Skeletal muscle satellite cell (primary cell): ENCODE data around the gene SECISBP2L.

Experiments
- H3K27me3 ChIP-seq: 2 replicates; pipeline ENCODE4 v1.7.0; 2013; ENCODE audit warnings: low read length; ENCODE audit not compliant: control insufficient read depth, insufficient read depth
- H3K36me3 ChIP-seq: 2 replicates; pipeline ENCODE4 v1.7.0; 2013; ENCODE audit warnings: mild to moderate bottlenecking, control low read depth, low read length; ENCODE audit not compliant: insufficient read depth
- H3K4me1 ChIP-seq: 2 replicates; pipeline ENCODE4 v1.7.0; 2013; ENCODE audit warnings: low read length; ENCODE audit not compliant: control insufficient read depth, insufficient read depth
- H3K4me2 ChIP-seq: 2 replicates; pipeline ENCODE4 v1.7.0; 2013; ENCODE audit warnings: mild to moderate bottlenecking, low read length
- H3K4me3 ChIP-seq: 2 replicates; pipeline ENCODE4 v1.7.0; 2013; ENCODE audit warnings: low read length
- H3K9ac ChIP-seq: 2 replicates; pipeline ENCODE4 v1.7.0; 2013; ENCODE audit warnings: mild to moderate bottlenecking, low read depth, low read length, moderate library complexity
- H3K9me3 ChIP-seq: replicated peaks from 2 replicates; pipeline ENCODE4 v1.7.0; 2013; ENCODE audit warnings: mild to moderate bottlenecking, control low read depth, low read length

The SECISBP2L gene

GRCh38 chr15:49032601-49033145 is 13.6 kb downstream of the SECISBP2L start:
- Histone ChIP-seq H3K9ac (no peak overlapping the region), H3K9me3 (no peaks in the 10 kb centered on the region), H3K27me3 (no peaks in the 10 kb centered on the region), H3K4me3 (no peak overlapping the region), H3K4me1 (peaks cover 17% of the 10 kb centered on the region), H3K4me2 (no peak overlapping the region), H3K36me3 (peaks cover 23% of the 10 kb centered on the region)

- Histone ChIP-seq H3K4me3 (no peak overlapping the region), H3K9me3 (no peaks in the 10 kb centered on the region), H3K27me3 (no peaks in the 10 kb centered on the region), H3K4me1 (peaks cover 10% of the 10 kb centered on the region), H3K36me3 (peaks cover 23% of the 10 kb centered on the region), H3K9ac (no peak overlapping the region), H3K4me2 (no peak overlapping the region)
Observed at GRCh38 chr15:49031804-49032203, 14.4 kb downstream of the SECISBP2L start.

- H3K4me2 ChIP-seq, result no peak overlapping the region
- H3K36me3 ChIP-seq, result peaks cover 28% of the 10 kb centered on the region
- no peaks in the 10 kb centered on the region for H3K4me1 ChIP-seq
- H3K9ac ChIP-seq, result no peak overlapping the region
- H3K9me3 ChIP-seq, result no peaks in the 10 kb centered on the region
- no peak overlapping the region for H3K4me3 ChIP-seq
- H3K27me3 ChIP-seq, result no peaks in the 10 kb centered on the region
Observed at GRCh38 chr15:49026700-49027099, 19.5 kb downstream of the SECISBP2L start.

GRCh38 chr15:49024840-49025239 is 21.4 kb downstream of the SECISBP2L start:
- no peak overlapping the region for H3K4me3 ChIP-seq
- H3K9ac ChIP-seq, result no peak overlapping the region
- no peak overlapping the region for H3K4me2 ChIP-seq
- H3K36me3 ChIP-seq, result peaks cover 36% of the 10 kb centered on the region
- H3K27me3 ChIP-seq, result no peaks in the 10 kb centered on the region
- no peaks in the 10 kb centered on the region for H3K4me1 ChIP-seq
- no peaks in the 10 kb centered on the region for H3K9me3 ChIP-seq

GRCh38 chr15:49023354-49023753 is 22.9 kb downstream of the SECISBP2L start:
- Histone ChIP-seq H3K4me2 (no peak overlapping the region), H3K4me1 (no peaks in the 10 kb centered on the region), H3K27me3 (no peaks in the 10 kb centered on the region), H3K9me3 (no peaks in the 10 kb centered on the region), H3K4me3 (no peak overlapping the region), H3K36me3 (peaks cover 38% of the 10 kb centered on the region), H3K9ac (no peak overlapping the region)

- Histone ChIP-seq H3K4me1 (no peaks in the 10 kb centered on the region), H3K9ac (no peak overlapping the region), H3K27me3 (no peaks in the 10 kb centered on the region), H3K4me2 (no peak overlapping the region), H3K9me3 (no peaks in the 10 kb centered on the region), H3K36me3 (peaks cover 45% of the 10 kb centered on the region), H3K4me3 (no peak overlapping the region)
Observed at GRCh38 chr15:49015896-49016295, 30.4 kb downstream of the SECISBP2L start.

GRCh38 chr15:48999314-48999713 is 46.9 kb downstream of the SECISBP2L start:
- H3K4me1 ChIP-seq, result no peaks in the 10 kb centered on the region
- no peak overlapping the region for H3K4me3 ChIP-seq
- peaks cover 50% of the 10 kb centered on the region for H3K36me3 ChIP-seq

GRCh38 chr15:48996276-48996675 is 50.0 kb downstream of the SECISBP2L start:
- Histone ChIP-seq H3K9me3 (no peaks in the 10 kb centered on the region), H3K9ac (no peak overlapping the region), H3K27me3 (no peaks in the 10 kb centered on the region), H3K4me2 (no peak overlapping the region), H3K4me3 (no peak overlapping the region), H3K36me3 (peaks cover 70% of the 10 kb centered on the region), H3K4me1 (no peaks in the 10 kb centered on the region)

More at GRCh38 chr15:48999314-48999713, 46.9 kb downstream of the SECISBP2L start:
- no peak overlapping the region for H3K9ac ChIP-seq
- no peaks in the 10 kb centered on the region for H3K27me3 ChIP-seq
- H3K9me3 ChIP-seq, result no peaks in the 10 kb centered on the region
- H3K4me2 ChIP-seq, result no peak overlapping the region

GRCh38 chr15:48993380-48993779 is 52.9 kb downstream of the SECISBP2L start:
- no peaks in the 10 kb centered on the region for H3K4me1 ChIP-seq
- no peaks in the 10 kb centered on the region for H3K27me3 ChIP-seq
- peaks cover 49% of the 10 kb centered on the region for H3K36me3 ChIP-seq
- H3K4me3 ChIP-seq, result no peak overlapping the region
- H3K4me2 ChIP-seq, result no peak overlapping the region
- no peaks in the 10 kb centered on the region for H3K9me3 ChIP-seq
- no peak overlapping the region for H3K9ac ChIP-seq

GRCh38 chr15:48992545-48992944 is 53.7 kb downstream of the SECISBP2L start:
- H3K4me2 ChIP-seq, result no peak overlapping the region
- peaks cover 47% of the 10 kb centered on the region for H3K36me3 ChIP-seq

GRCh38 chr15:48992096-48992495 is 54.1 kb downstream of the SECISBP2L start:
- H3K9me3 ChIP-seq, result no peaks in the 10 kb centered on the region
- H3K9ac ChIP-seq, result no peak overlapping the region
- no peak overlapping the region for H3K4me2 ChIP-seq
- H3K36me3 ChIP-seq, result peaks cover 43% of the 10 kb centered on the region
- no peak overlapping the region for H3K4me3 ChIP-seq
- H3K4me1 ChIP-seq, result no peaks in the 10 kb centered on the region
- no peaks in the 10 kb centered on the region for H3K27me3 ChIP-seq

More at GRCh38 chr15:48992545-48992944, 53.7 kb downstream of the SECISBP2L start:
- Histone ChIP-seq H3K27me3 (no peaks in the 10 kb centered on the region), H3K4me1 (no peaks in the 10 kb centered on the region), H3K9me3 (no peaks in the 10 kb centered on the region), H3K4me3 (no peak overlapping the region), H3K9ac (no peak overlapping the region)

- Histone ChIP-seq H3K4me2 (no peak overlapping the region), H3K4me3 (no peak overlapping the region), H3K4me1 (no peaks in the 10 kb centered on the region), H3K36me3 (peaks cover 22% of the 10 kb centered on the region), H3K27me3 (no peaks in the 10 kb centered on the region), H3K9ac (no peak overlapping the region), H3K9me3 (no peaks in the 10 kb centered on the region)
Observed at GRCh38 chr15:48989170-48989569, 57.1 kb downstream of the SECISBP2L start.
